Measurements from ENCODE around the gene FOCAD.
A peak's percentile ranks its signal among the peaks of the same experiment; 100 is the strongest.

Gene FOCAD

GRCh38 chr9:20685769-20686168 is 1.7 kb downstream of the FOCAD start:
- WGBS, result 91% methylated on average over 8 of the region's 8 CpGs

DNA sequence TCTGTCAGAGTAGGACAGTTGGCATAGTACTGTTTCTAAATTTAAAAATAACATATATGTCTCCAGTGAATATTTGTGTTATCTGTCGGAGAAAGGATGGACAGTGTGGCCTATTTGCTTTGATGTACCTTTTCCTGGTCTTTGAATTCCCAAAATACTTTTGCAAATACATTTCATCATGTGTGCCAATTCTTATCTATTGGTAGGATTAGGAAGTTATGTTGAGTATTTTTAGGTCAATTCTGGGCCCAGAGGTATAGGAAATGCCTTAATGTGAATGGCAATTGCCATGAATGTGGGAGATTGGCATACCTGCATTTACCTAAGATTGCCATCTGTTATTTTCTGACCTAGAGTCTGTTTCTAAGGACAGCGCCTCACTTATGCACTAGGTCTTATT is 5.8 kb downstream of the FOCAD start:
- H3K36me3 ChIP-seq (ENCODE audit: control insufficient read depth in 1 of 2, insufficient read depth in 2 of 2, low read depth in 1 of 2, low read length in 2 of 2), result peaks cover 0 to 7% of the 10 kb centered on the region in 2 experiments
- 100% methylated on average over 1 of the region's 2 CpGs for WGBS
- H3K27me3 ChIP-seq (ENCODE audit: control insufficient read depth in 1 of 2, insufficient read depth in 1 of 2, low read length in 2 of 2), result no peaks in the 10 kb centered on the region
- no peak overlapping the region for H2BK5ac ChIP-seq (ENCODE audit: low read depth, low read length, poor library complexity, severe bottlenecking)
- no peak overlapping the region for H3K14ac ChIP-seq (ENCODE audit: low read length in 2 of 2)
- H2BK120ac ChIP-seq (ENCODE audit: low read depth, low read length), result no peak overlapping the region
- no peak overlapping the region for H2AK5ac ChIP-seq (ENCODE audit: low read length, severe bottlenecking)
- peaks cover 18% of the 10 kb centered on the region for H3K79me1 ChIP-seq (replicated peaks; ENCODE audit: low read length, poor library complexity, severe bottlenecking)
- H2AFZ ChIP-seq (ENCODE audit: low read depth, low read length), result no peak overlapping the region
- H2BK12ac ChIP-seq (ENCODE audit: low read length in 2 of 2), result no peak overlapping the region
- H4K8ac ChIP-seq (ENCODE audit: low read length), result no peak overlapping the region
- DNase-seq, result no peak
- H3K23ac ChIP-seq (ENCODE audit: low read length in 2 of 2), result no peak overlapping the region
- no peak overlapping the region for H2BK15ac ChIP-seq (ENCODE audit: low read depth, poor library complexity, severe bottlenecking)
- no peak overlapping the region for H3K18ac ChIP-seq (ENCODE audit: low read depth in 1 of 2, low read length in 2 of 2)
- no peaks in the 10 kb centered on the region for H3K9me3 ChIP-seq (ENCODE audit: control insufficient read depth, low read length)
- H3K4ac ChIP-seq (ENCODE audit: low read depth in 1 of 2, low read length in 2 of 2), result no peak overlapping the region
- H3K4me1 ChIP-seq (ENCODE audit: control insufficient read depth, insufficient read depth, low read depth, low read length), result peaks cover 3% of the 10 kb centered on the region
- H3K4me2 ChIP-seq (ENCODE audit: low read length, poor library complexity, severe bottlenecking), result no peak overlapping the region
- H3K4me3 ChIP-seq (ENCODE audit: insufficient read depth in 1 of 2, low read depth in 1 of 2, low read length in 2 of 2), result no peak overlapping the region
- H3K9ac ChIP-seq (ENCODE audit: low read length), result no peak overlapping the region
- H4K91ac ChIP-seq (ENCODE audit: low read length), result no peak overlapping the region
- H3K27ac ChIP-seq (ENCODE audit: low read length, poor library complexity, severe bottlenecking), result no peak overlapping the region

More at GRCh38 chr9:20685769-20686168, 1.7 kb downstream of the FOCAD start:
- Histone ChIP-seq H3K27ac (ENCODE audit: low read length, poor library complexity, severe bottlenecking) (no peak overlapping the region), H2BK120ac (ENCODE audit: low read depth, low read length) (no peak overlapping the region), H3K4ac (ENCODE audit: low read depth in 1 of 2, low read length in 2 of 2) (no peak overlapping the region), H2BK12ac (ENCODE audit: low read length in 2 of 2) (no peak overlapping the region), H3K9me3 (ENCODE audit: control insufficient read depth, low read length) (no peaks in the 10 kb centered on the region), H2BK15ac (ENCODE audit: low read depth, poor library complexity, severe bottlenecking) (no peak overlapping the region), H3K18ac (ENCODE audit: low read depth in 1 of 2, low read length in 2 of 2) (no peak overlapping the region), H3K4me2 (ENCODE audit: low read length, poor library complexity, severe bottlenecking) (no peak overlapping the region), H3K9ac (ENCODE audit: low read length) (peak overlapping the region; percentile 95), H3K79me1 (replicated peaks; ENCODE audit: low read length, poor library complexity, severe bottlenecking) (peaks cover 7% of the 10 kb centered on the region), H3K14ac (ENCODE audit: low read length in 2 of 2) (no peak overlapping the region), H4K91ac (ENCODE audit: low read length) (no peak overlapping the region), H3K4me1 (ENCODE audit: control insufficient read depth, insufficient read depth, low read depth, low read length) (peaks cover 5% of the 10 kb centered on the region), H2BK5ac (ENCODE audit: low read depth, low read length, poor library complexity, severe bottlenecking) (no peak overlapping the region), H3K27me3 (ENCODE audit: control insufficient read depth in 1 of 2, insufficient read depth in 1 of 2, low read length in 2 of 2) (no peaks in the 10 kb centered on the region), H3K36me3 (ENCODE audit: control insufficient read depth in 1 of 2, insufficient read depth in 2 of 2, low read depth in 1 of 2, low read length in 2 of 2) (no peaks in the 10 kb centered on the region), H3K23ac (ENCODE audit: low read length in 2 of 2) (no peak overlapping the region), H3K4me3 (ENCODE audit: insufficient read depth in 1 of 2, low read depth in 1 of 2, low read length in 2 of 2) (peak overlapping the region in 1 of 2 experiments; percentile 86), H4K8ac (ENCODE audit: low read length) (no peak overlapping the region), H2AFZ (ENCODE audit: low read depth, low read length) (no peak overlapping the region), H2AK5ac (ENCODE audit: low read length, severe bottlenecking) (no peak overlapping the region)
- no peak for DNase-seq

DNA sequence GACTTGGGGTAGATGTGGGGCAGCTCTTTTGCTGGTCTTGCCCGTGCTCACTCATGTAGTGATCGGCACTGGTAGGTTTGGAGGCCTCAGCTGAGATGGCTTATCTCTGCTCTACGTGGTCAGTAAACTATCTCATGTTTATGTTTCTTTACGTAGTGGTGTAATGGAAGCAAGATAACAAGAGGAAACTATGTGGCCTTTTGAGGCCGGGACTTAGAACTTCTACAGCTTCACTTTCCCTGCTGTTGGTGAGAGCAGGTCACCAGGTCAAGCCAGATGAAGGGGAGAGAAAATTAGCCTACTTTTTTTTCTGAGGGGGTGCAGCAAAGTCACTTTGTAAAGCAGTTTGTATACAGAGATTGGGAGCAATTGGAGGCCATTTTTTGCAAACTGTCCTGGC is 8.5 kb downstream of the FOCAD start:
- no peaks in the 10 kb centered on the region for H3K9me3 ChIP-seq (ENCODE audit: control insufficient read depth, low read length)
- H3K36me3 ChIP-seq (ENCODE audit: control insufficient read depth in 1 of 2, insufficient read depth in 2 of 2, low read depth in 1 of 2, low read length in 2 of 2), result peaks cover 0 to 14% of the 10 kb centered on the region in 2 experiments
- H2AK5ac ChIP-seq (ENCODE audit: low read length, severe bottlenecking), result no peak overlapping the region
- H3K9ac ChIP-seq (ENCODE audit: low read length), result no peak overlapping the region
- H3K79me1 ChIP-seq (replicated peaks; ENCODE audit: low read length, poor library complexity, severe bottlenecking), result peaks cover 20% of the 10 kb centered on the region
- H3K23ac ChIP-seq (ENCODE audit: low read length in 2 of 2), result no peak overlapping the region
- H2BK5ac ChIP-seq (ENCODE audit: low read depth, low read length, poor library complexity, severe bottlenecking), result no peak overlapping the region
- H4K91ac ChIP-seq (ENCODE audit: low read length), result no peak overlapping the region
- no peak overlapping the region for H2BK15ac ChIP-seq (ENCODE audit: low read depth, poor library complexity, severe bottlenecking)
- no peak overlapping the region for H3K27ac ChIP-seq (ENCODE audit: low read length, poor library complexity, severe bottlenecking)
- no peak overlapping the region for H3K14ac ChIP-seq (ENCODE audit: low read length in 2 of 2)
- no peak overlapping the region for H3K4me3 ChIP-seq (ENCODE audit: insufficient read depth in 1 of 2, low read depth in 1 of 2, low read length in 2 of 2)
- H3K18ac ChIP-seq (ENCODE audit: low read depth in 1 of 2, low read length in 2 of 2), result no peak overlapping the region
- no peaks in the 10 kb centered on the region for H3K27me3 ChIP-seq (ENCODE audit: control insufficient read depth in 1 of 2, insufficient read depth in 1 of 2, low read length in 2 of 2)
- H2BK12ac ChIP-seq (ENCODE audit: low read length in 2 of 2), result no peak overlapping the region
- H2BK120ac ChIP-seq (ENCODE audit: low read depth, low read length), result no peak overlapping the region
- 22% methylated on average over 5 of the region's 5 CpGs for whole genome bisulfite sequencing
- DNase-seq, result peak; percentile 59
- H4K8ac ChIP-seq (ENCODE audit: low read length), result no peak overlapping the region
- H3K4me2 ChIP-seq (ENCODE audit: low read length, poor library complexity, severe bottlenecking), result no peak overlapping the region
- no peak overlapping the region for H3K4ac ChIP-seq (ENCODE audit: low read depth in 1 of 2, low read length in 2 of 2)
- H3K4me1 ChIP-seq (ENCODE audit: control insufficient read depth, insufficient read depth, low read depth, low read length), result peaks cover 1% of the 10 kb centered on the region
- no peak overlapping the region for H2AFZ ChIP-seq (ENCODE audit: low read depth, low read length)

- Histone ChIP-seq H3K9ac (ENCODE audit: low read length) (no peak overlapping the region), H2AFZ (ENCODE audit: low read depth, low read length) (no peak overlapping the region), H3K4me1 (ENCODE audit: control insufficient read depth, insufficient read depth, low read depth, low read length) (peaks cover 1% of the 10 kb centered on the region), H3K4ac (ENCODE audit: low read depth in 1 of 2, low read length in 2 of 2) (no peak overlapping the region), H2BK5ac (ENCODE audit: low read depth, low read length, poor library complexity, severe bottlenecking) (no peak overlapping the region), H3K36me3 (ENCODE audit: control insufficient read depth in 1 of 2, insufficient read depth in 2 of 2, low read depth in 1 of 2, low read length in 2 of 2) (peaks cover 0 to 14% of the 10 kb centered on the region in 2 experiments), H3K18ac (ENCODE audit: low read depth in 1 of 2, low read length in 2 of 2) (peak overlapping the region in 1 of 2 experiments; percentile 49), H3K9me3 (ENCODE audit: control insufficient read depth, low read length) (no peaks in the 10 kb centered on the region), H4K91ac (ENCODE audit: low read length) (no peak overlapping the region), H3K27ac (ENCODE audit: low read length, poor library complexity, severe bottlenecking) (no peak overlapping the region), H3K23ac (ENCODE audit: low read length in 2 of 2) (no peak overlapping the region), H2BK120ac (ENCODE audit: low read depth, low read length) (no peak overlapping the region), H2AK5ac (ENCODE audit: low read length, severe bottlenecking) (no peak overlapping the region), H3K14ac (ENCODE audit: low read length in 2 of 2) (no peak overlapping the region), H4K8ac (ENCODE audit: low read length) (no peak overlapping the region), H3K27me3 (ENCODE audit: control insufficient read depth in 1 of 2, insufficient read depth in 1 of 2, low read length in 2 of 2) (no peaks in the 10 kb centered on the region), H3K4me3 (ENCODE audit: insufficient read depth in 1 of 2, low read depth in 1 of 2, low read length in 2 of 2) (no peak overlapping the region), H3K79me1 (replicated peaks; ENCODE audit: low read length, poor library complexity, severe bottlenecking) (peaks cover 20% of the 10 kb centered on the region), H3K4me2 (ENCODE audit: low read length, poor library complexity, severe bottlenecking) (no peak overlapping the region), H2BK15ac (ENCODE audit: low read depth, poor library complexity, severe bottlenecking) (no peak overlapping the region), H2BK12ac (ENCODE audit: low read length in 2 of 2) (peak overlapping the region in 1 of 2 experiments; percentile 6)
- WGBS, result 75% methylated on average over 4 of the region's 4 CpGs
- DNase-seq, result peak; percentile 68
These were observed 9.0 kb downstream of the FOCAD start for GRCh38 chr9:20693068-20693467.
